Hepatocyte (in vitro differentiated cells): Measurements from ENCODE around the gene MAPK11. TPM values are rescaled to one million over a fixed set of nuclear protein-coding genes. Genes with fewer than 3 reads are reported as not detected.
A peak's percentile ranks its signal among the peaks of the same experiment; 100 is the strongest.

Experiments used
- DNase-seq: peaks from one replicate; pipeline ENCODE4 v3.0.0-alpha.2; 2016; ENCODE audit warnings: low spot score
- H2AFZ ChIP-seq: fragments of 200-600 bp; sonication (generic); 2 replicates; pipeline ENCODE4 v1.6.0; 2016; ENCODE audit warnings: antibody characterized with exemption, mild to moderate bottlenecking
- H3K27ac ChIP-seq: fragments of 200-600 bp; sonication (generic); 2 replicates; pipeline ENCODE4 v1.5.1; 2016; ENCODE audit warnings: mild to moderate bottlenecking
- H3K27me3 ChIP-seq: fragments of 200-600 bp; sonication (generic); 2 replicates; pipeline ENCODE4 v1.6.1; 2016
- H3K36me3 ChIP-seq: fragments of 200-600 bp; sonication (generic); replicated peaks from 2 replicates; pipeline ENCODE4 v1.5.1; 2016; ENCODE audit warnings: low read depth; ENCODE audit not compliant: insufficient read depth
- H3K4me1 ChIP-seq: fragments of 200-600 bp; sonication (generic); 2 replicates; pipeline ENCODE4 v1.5.1; 2016; ENCODE audit warnings: mild to moderate bottlenecking, moderate library complexity; ENCODE audit not compliant: insufficient read depth
- H3K4me2 ChIP-seq: fragments of 200-600 bp; sonication (generic); 2 replicates; pipeline ENCODE4 v1.6.0; 2016
- H3K4me3 ChIP-seq: fragments of 200-600 bp; sonication (generic); 2 replicates; pipeline ENCODE4 v1.5.1; 2016; ENCODE audit warnings: mild to moderate bottlenecking
- H3K79me2 ChIP-seq: fragments of 200-600 bp; sonication (generic); 2 replicates; pipeline ENCODE4 v1.6.0; 2017; ENCODE audit warnings: mild to moderate bottlenecking
- H3K9me2 ChIP-seq: fragments of 200-600 bp; sonication (generic); replicated peaks from 2 replicates; pipeline ENCODE4 v1.6.0; 2017; ENCODE audit warnings: mild to moderate bottlenecking; ENCODE audit not compliant: insufficient read depth
- H3K9me3 ChIP-seq: fragments of 200-600 bp; sonication (generic); 2 replicates; pipeline ENCODE4 v1.5.1; 2016; ENCODE audit warnings: low read depth, mild to moderate bottlenecking
- H4K20me1 ChIP-seq: fragments of 200-600 bp; sonication (generic); 2 replicates; pipeline ENCODE4 v1.6.0; 2016; ENCODE audit warnings: mild to moderate bottlenecking; ENCODE audit not compliant: insufficient read depth, poor library complexity, severe bottlenecking
- CTCF ChIP-seq: fragments of 200-600 bp; sonication (generic); IDR thresholded peaks from 2 replicates; pipeline ENCODE4 v1.5.1; 2016; ENCODE audit warnings: antibody characterized with exemption, mild to moderate bottlenecking; ENCODE audit not compliant: poor library complexity
- EZH2 ChIP-seq: fragments of 200-600 bp; sonication (generic); IDR thresholded peaks from 2 replicates; pipeline ENCODE4 v1.6.1; 2016; ENCODE audit warnings: antibody characterized with exemption, mild to moderate bottlenecking, borderline replicate concordance
- EZH2phosphoT487 ChIP-seq: fragments of 200-600 bp; sonication (generic); IDR thresholded peaks from one replicate; pipeline ENCODE4 v1.6.1; 2018; ENCODE audit warnings: antibody characterized with exemption, mild to moderate bottlenecking, low read depth, moderate library complexity; ENCODE audit not compliant: unreplicated experiment, severe bottlenecking
- WGBS: methylation state at CpG from one replicate; pipeline ENCODE4 v1.1.6; 2016; ENCODE audit warnings: low lambda C conversion rate; ENCODE audit errors: missing lambda C conversion rate; 5-methylcytosine and 5-hydroxymethylcytosine counted together
- polyA plus RNA-seq: library from polyadenylated mRNA; unstranded; fragments of >200 nt; fragmentation: Nextera tagmentation; extraction: Ambion mirVana; gene quantifications from 2 replicates; pipeline ENCODE4 v1.2.1, GENCODE V29; 2016
- total RNA-seq: library from RNA; depleted of rRNA; stranded (reverse); fragments of >200 nt; gene quantifications from 2 replicates; pipeline ENCODE4 v1.2.3, GENCODE V29; 2014

MAPK11 gene
- total and polyA plus RNA-seq, 2 experiments from 2014 or later: 1.1 to 2.3 TPM

GRCh38 chr22:50294319-50294656 is 24.1 kb upstream of the MAPK11 start:
- TF ChIP-seq EZH2phosphoT487 (no peak), EZH2 (no peak), CTCF (no peak)
- H3K4me3 ChIP-seq: no peak overlapping the region
- no peaks in the 10 kb centered on the region for H3K9me3 ChIP-seq
- H3K9me2 ChIP-seq: no peaks in the 10 kb centered on the region
- peaks cover 64% of the 10 kb centered on the region for H3K4me1 ChIP-seq
- H3K79me2 ChIP-seq: peaks cover 97% of the 10 kb centered on the region
- peak overlapping the region; percentile 99 for H3K27ac ChIP-seq
- H3K27me3 ChIP-seq: no peaks in the 10 kb centered on the region
- WGBS: 69% methylated on average over 5 of the region's 5 CpGs
- H4K20me1 ChIP-seq: peaks cover 77% of the 10 kb centered on the region
- H3K36me3 ChIP-seq: no peaks in the 10 kb centered on the region
- peak overlapping the region; percentile 83 for H3K4me2 ChIP-seq
- no peak for DNase-seq
- no peak overlapping the region for H2AFZ ChIP-seq

- Histone ChIP-seq H3K9me2 (no peaks in the 10 kb centered on the region), H3K4me3 (no peak overlapping the region), H3K4me1 (peaks cover 58% of the 10 kb centered on the region), H3K36me3 (no peaks in the 10 kb centered on the region), H3K27me3 (no peaks in the 10 kb centered on the region), H3K79me2 (peaks cover 97% of the 10 kb centered on the region), H3K9me3 (no peaks in the 10 kb centered on the region), H2AFZ (no peak overlapping the region), H3K27ac (peak overlapping the region; percentile 99), H4K20me1 (peaks cover 76% of the 10 kb centered on the region), H3K4me2 (peak overlapping the region; percentile 83)
- TF ChIP-seq EZH2phosphoT487: no peak
- TF ChIP-seq EZH2: no peak
- TF ChIP-seq CTCF: no peak
- WGBS: 15% methylated on average over 24 of the region's 42 CpGs
- DNase-seq: peak; percentile 86
These were observed 23.5 kb upstream of the MAPK11 start for GRCh38 chr22:50293441-50294318.

- 80% methylated on average over 19 of the region's 29 CpGs for WGBS
- Histone ChIP-seq H3K36me3 (no peaks in the 10 kb centered on the region), H3K4me2 (peak overlapping the region; percentile 83), H3K4me1 (peaks cover 49% of the 10 kb centered on the region), H4K20me1 (peaks cover 76% of the 10 kb centered on the region), H3K4me3 (no peak overlapping the region), H3K27me3 (no peaks in the 10 kb centered on the region), H3K9me2 (no peaks in the 10 kb centered on the region), H3K79me2 (peaks cover 97% of the 10 kb centered on the region), H3K27ac (peak overlapping the region; percentile 99), H2AFZ (no peak overlapping the region), H3K9me3 (no peaks in the 10 kb centered on the region)
- DNase-seq: no peak
- TF ChIP-seq EZH2phosphoT487 (no peak), CTCF (no peak), EZH2 (no peak)
These were observed 22.7 kb upstream of the MAPK11 start for GRCh38 chr22:50292643-50293440.
